Liver (tissue), 9 donors: ENCODE data around the gene ZDHHC4. TPM values are rescaled to one million over a fixed set of nuclear protein-coding genes. Genes with fewer than 3 reads are reported as not detected.

Source experiments
- DNase-seq: peaks from one replicate; pipeline ENCODE4 v3.0.0-alpha.2; 2017; ENCODE audit warnings: low spot score
- H3K27ac ChIP-seq, 2 donors: one replicate each; pipeline ENCODE4 v1.7.0; 2013; ENCODE audit warnings: inconsistent platforms in 2 of 2, low read length in 2 of 2, control low read depth in 1 of 2, low read depth in 1 of 2, mild to moderate bottlenecking in 1 of 2
- H3K27me3 ChIP-seq, 4 donors: one replicate each; pipeline versions ENCODE4 v1.6.1 to v1.7.0; 2013; ENCODE audit warnings: low read length in 3 of 4, inconsistent platforms in 1 of 4, mild to moderate bottlenecking in 1 of 4, moderate library complexity in 1 of 4; ENCODE audit not compliant: control insufficient read depth in 4 of 4, insufficient read depth in 4 of 4
- H3K36me3 ChIP-seq, 4 donors: one replicate each; pipeline versions ENCODE4 v1.6.1 to v1.7.0; 2013; ENCODE audit warnings: low read length in 3 of 4, mild to moderate bottlenecking in 3 of 4, low read depth in 1 of 4, moderate library complexity in 1 of 4; ENCODE audit not compliant: control insufficient read depth in 4 of 4, insufficient read depth in 3 of 4
- H3K4me1 ChIP-seq, 4 donors: one replicate each; pipeline versions ENCODE4 v1.6.1 to v1.7.0; 2013; ENCODE audit warnings: low read length in 3 of 4, mild to moderate bottlenecking in 3 of 4, moderate library complexity in 1 of 4; ENCODE audit not compliant: control insufficient read depth in 4 of 4, insufficient read depth in 4 of 4
- H3K4me3 ChIP-seq, 3 donors: one replicate each; pipeline versions ENCODE4 v1.6.1 to v1.7.0; 2013; ENCODE audit warnings: low read length in 3 of 3, control low read depth in 1 of 3, low read depth in 1 of 3, mild to moderate bottlenecking in 1 of 3
- H3K9ac ChIP-seq, 2 donors: one replicate each; pipeline ENCODE4 v1.7.0; 2013; ENCODE audit warnings: low read length in 2 of 2, mild to moderate bottlenecking in 2 of 2, moderate library complexity in 2 of 2, control low read depth in 1 of 2, low read depth in 1 of 2
- H3K9me3 ChIP-seq, 4 donors: one replicate each; pipeline versions ENCODE4 v1.6.1 to v1.7.0; 2013; ENCODE audit warnings: low read length in 3 of 4; ENCODE audit not compliant: control insufficient read depth in 4 of 4
- EGR1 ChIP-seq, 2 donors: IDR thresholded peaks; 2 replicates each; pipeline ENCODE4 v1.6.1; 2016 to 2018; ENCODE audit warnings: antibody characterized with exemption in 2 of 2, low read depth in 2 of 2
- FOXA1 ChIP-seq: IDR thresholded peaks from 2 replicates; pipeline ENCODE4 v1.6.1; 2016; ENCODE audit warnings: antibody characterized with exemption
- FOXA2 ChIP-seq: IDR thresholded peaks from 2 replicates; pipeline ENCODE4 v1.6.1; 2016; ENCODE audit warnings: antibody characterized with exemption
- GABPA ChIP-seq, 2 donors: IDR thresholded peaks in 1 of 2; conservative IDR thresholded peaks in 1 of 2; 2 replicates each; pipeline ENCODE4 v1.6.1; 2016; ENCODE audit warnings: antibody characterized with exemption in 2 of 2, mild to moderate bottlenecking in 1 of 2, moderate library complexity in 1 of 2
- HNF4A ChIP-seq, 2 donors: conservative IDR thresholded peaks; 2 replicates each; pipeline ENCODE4 v1.6.1; 2016; ENCODE audit warnings: antibody characterized with exemption in 2 of 2, mild to moderate bottlenecking in 2 of 2
- HNF4G ChIP-seq: IDR thresholded peaks from 2 replicates; pipeline ENCODE4 v1.6.1; 2016; ENCODE audit warnings: antibody characterized with exemption
- JUND ChIP-seq, 2 donors: IDR thresholded peaks; 2 replicates each; pipeline ENCODE4 v1.6.1; 2016; ENCODE audit warnings: antibody characterized with exemption in 2 of 2
- NR2F2 ChIP-seq: IDR thresholded peaks from 2 replicates; pipeline ENCODE4 v1.6.1; 2016; ENCODE audit warnings: antibody characterized with exemption
- RAD21 ChIP-seq, 2 donors: IDR thresholded peaks; 2 replicates each; pipeline ENCODE4 v1.6.1; 2016; ENCODE audit warnings: antibody characterized with exemption in 2 of 2, mild to moderate bottlenecking in 2 of 2
- RXRA ChIP-seq, 2 donors: IDR thresholded peaks; 2 replicates each; pipeline ENCODE4 v1.6.1; 2017 to 2018; ENCODE audit warnings: antibody characterized with exemption in 2 of 2, mild to moderate bottlenecking in 1 of 2
- SP1 ChIP-seq: IDR thresholded peaks from 2 replicates; pipeline ENCODE4 v1.6.1; 2018; ENCODE audit warnings: antibody characterized with exemption, mild to moderate bottlenecking
- TAF1 ChIP-seq: conservative IDR thresholded peaks from 2 replicates; pipeline ENCODE4 v1.6.1; 2016; ENCODE audit warnings: antibody characterized with exemption, mild to moderate bottlenecking
- YY1 ChIP-seq: IDR thresholded peaks from 2 replicates; pipeline ENCODE4 v1.6.1; 2016; ENCODE audit warnings: antibody characterized with exemption, mild to moderate bottlenecking
- WGBS: extraction: QIAGEN DNeasy Blood & Tissue Kit; methylation state at CpG from one replicate; pipeline ENCODE4 v1.1.7; 2013; 5-methylcytosine and 5-hydroxymethylcytosine counted together
- polyA plus RNA-seq, 2 donors: library from polyadenylated mRNA; stranded (reverse) in 1 of 2; unstranded in 1 of 2; fragments of 200-250 nt in 1 of 2; fragments of >200 nt in 1 of 2; fragmentation: Nextera tagmentation in 1 of 2; extraction: Ambion mirVana in 1 of 2; gene quantifications; one replicate each; pipeline versions ENCODE4 v1.2.1 to v1.2.3, GENCODE V29; 2013 to 2015
- total RNA-seq, 2 donors: library from RNA; depleted of rRNA; stranded (reverse); fragments of >200 nt; gene quantifications; one replicate each; pipeline ENCODE4 v1.2.3, GENCODE V29; 2014
- TF ChIP-seq, protein P1 (sequence below): IDR thresholded peaks from 2 replicates; pipeline ENCODE4 v1.6.1; 2016; ENCODE audit warnings: antibody characterized with exemption
- TF ChIP-seq, protein P2 (sequence below): IDR thresholded peaks from 2 replicates; pipeline ENCODE4 v1.6.1; 2016; ENCODE audit warnings: antibody characterized with exemption
- TF ChIP-seq, protein P3 (sequence below): fragments of 150-350 bp; IDR thresholded peaks from 2 replicates; pipeline ENCODE4 v1.5.1; 2017; ENCODE audit warnings: improper control_type of control experiment, low read depth, low read length; ENCODE audit not compliant: missing input control
- TF ChIP-seq, protein P4 (sequence below): IDR thresholded peaks from 2 replicates; pipeline ENCODE4 v1.6.1; 2016; ENCODE audit warnings: antibody characterized with exemption, mild to moderate bottlenecking
- TF ChIP-seq, protein P5 (sequence below): IDR thresholded peaks from 2 replicates; pipeline ENCODE4 v1.6.1; 2016; ENCODE audit warnings: antibody characterized with exemption
- donor health status: healthy.
- donor health status: healthy.
- donor health status: healthy.
- donor health status: healthy.
- donor health status: healthy.

Gene ZDHHC4
- total and polyA plus RNA-seq, 4 donors = 32.1 to 46.8 (median 34.9) TPM

DNA sequence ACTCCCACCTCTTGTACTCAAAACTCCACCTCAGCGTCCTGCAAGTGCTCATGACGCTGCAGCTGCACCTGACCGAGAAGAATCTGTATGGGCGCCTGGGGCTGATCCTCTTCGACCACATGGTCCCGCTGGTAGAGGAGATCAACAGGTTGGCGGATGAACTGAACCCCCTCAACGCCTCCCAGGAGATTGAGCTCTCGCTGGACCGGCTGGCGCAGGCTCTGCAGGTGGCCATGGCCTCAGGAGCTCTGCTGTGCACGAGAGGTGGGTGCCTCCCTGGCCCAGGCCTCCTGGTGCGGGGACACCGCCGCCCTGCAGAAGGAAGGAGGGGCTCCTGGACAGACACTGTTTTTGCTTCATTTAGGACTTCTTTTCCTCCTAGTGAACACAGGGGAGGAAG, 22.8 kb downstream of the ZDHHC4 start:
- 96% methylated on average over 15 of the region's 15 CpGs for WGBS
- Histone ChIP-seq H3K27ac (no peak overlapping the region), H3K9me3 (no peaks in the 10 kb centered on the region), H3K36me3 (peaks cover 25 to 65% (median 29%) of the 10 kb centered on the region in 4 donors), H3K9ac (no peak overlapping the region), H3K4me3 (no peak overlapping the region), H3K27me3 (no peaks in the 10 kb centered on the region), H3K4me1 (no peaks in the 10 kb centered on the region)
- no peak for DNase-seq
- TF ChIP-seq SP1 (no peak), RAD21 (IDR thresholded peaks at IDR 0.05) (no peak), RXRA (IDR thresholded peaks at IDR 0.05) (no peak), FOXA2 (no peak), GABPA (IDR thresholded peaks at IDR 0.05 in 1 of 2, conservative IDR thresholded peaks at IDR 0.05 in 1 of 2) (no peak), HNF4G (no peak), FOXA1 (no peak), NR2F2 (no peak), EGR1 (IDR thresholded peaks at IDR 0.05; ENCODE audit: low read depth in 2 of 2) (no peak), TAF1 (no peak), JUND (IDR thresholded peaks at IDR 0.05) (no peak), YY1 (no peak), HNF4A (conservative IDR thresholded peaks at IDR 0.05) (no peak)
- TF ChIP-seq, protein P1, sequence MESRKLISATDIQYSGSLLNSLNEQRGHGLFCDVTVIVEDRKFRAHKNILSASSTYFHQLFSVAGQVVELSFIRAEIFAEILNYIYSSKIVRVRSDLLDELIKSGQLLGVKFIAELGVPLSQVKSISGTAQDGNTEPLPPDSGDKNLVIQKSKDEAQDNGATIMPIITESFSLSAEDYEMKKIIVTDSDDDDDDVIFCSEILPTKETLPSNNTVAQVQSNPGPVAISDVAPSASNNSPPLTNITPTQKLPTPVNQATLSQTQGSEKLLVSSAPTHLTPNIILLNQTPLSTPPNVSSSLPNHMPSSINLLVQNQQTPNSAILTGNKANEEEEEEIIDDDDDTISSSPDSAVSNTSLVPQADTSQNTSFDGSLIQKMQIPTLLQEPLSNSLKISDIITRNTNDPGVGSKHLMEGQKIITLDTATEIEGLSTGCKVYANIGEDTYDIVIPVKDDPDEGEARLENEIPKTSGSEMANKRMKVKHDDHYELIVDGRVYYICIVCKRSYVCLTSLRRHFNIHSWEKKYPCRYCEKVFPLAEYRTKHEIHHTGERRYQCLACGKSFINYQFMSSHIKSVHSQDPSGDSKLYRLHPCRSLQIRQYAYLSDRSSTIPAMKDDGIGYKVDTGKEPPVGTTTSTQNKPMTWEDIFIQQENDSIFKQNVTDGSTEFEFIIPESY = no peak
- TF ChIP-seq, protein P2, sequence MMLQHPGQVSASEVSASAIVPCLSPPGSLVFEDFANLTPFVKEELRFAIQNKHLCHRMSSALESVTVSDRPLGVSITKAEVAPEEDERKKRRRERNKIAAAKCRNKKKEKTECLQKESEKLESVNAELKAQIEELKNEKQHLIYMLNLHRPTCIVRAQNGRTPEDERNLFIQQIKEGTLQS = no peak
- TF ChIP-seq, protein P3, sequence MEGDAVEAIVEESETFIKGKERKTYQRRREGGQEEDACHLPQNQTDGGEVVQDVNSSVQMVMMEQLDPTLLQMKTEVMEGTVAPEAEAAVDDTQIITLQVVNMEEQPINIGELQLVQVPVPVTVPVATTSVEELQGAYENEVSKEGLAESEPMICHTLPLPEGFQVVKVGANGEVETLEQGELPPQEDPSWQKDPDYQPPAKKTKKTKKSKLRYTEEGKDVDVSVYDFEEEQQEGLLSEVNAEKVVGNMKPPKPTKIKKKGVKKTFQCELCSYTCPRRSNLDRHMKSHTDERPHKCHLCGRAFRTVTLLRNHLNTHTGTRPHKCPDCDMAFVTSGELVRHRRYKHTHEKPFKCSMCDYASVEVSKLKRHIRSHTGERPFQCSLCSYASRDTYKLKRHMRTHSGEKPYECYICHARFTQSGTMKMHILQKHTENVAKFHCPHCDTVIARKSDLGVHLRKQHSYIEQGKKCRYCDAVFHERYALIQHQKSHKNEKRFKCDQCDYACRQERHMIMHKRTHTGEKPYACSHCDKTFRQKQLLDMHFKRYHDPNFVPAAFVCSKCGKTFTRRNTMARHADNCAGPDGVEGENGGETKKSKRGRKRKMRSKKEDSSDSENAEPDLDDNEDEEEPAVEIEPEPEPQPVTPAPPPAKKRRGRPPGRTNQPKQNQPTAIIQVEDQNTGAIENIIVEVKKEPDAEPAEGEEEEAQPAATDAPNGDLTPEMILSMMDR = no peak
- TF ChIP-seq, protein P4, sequence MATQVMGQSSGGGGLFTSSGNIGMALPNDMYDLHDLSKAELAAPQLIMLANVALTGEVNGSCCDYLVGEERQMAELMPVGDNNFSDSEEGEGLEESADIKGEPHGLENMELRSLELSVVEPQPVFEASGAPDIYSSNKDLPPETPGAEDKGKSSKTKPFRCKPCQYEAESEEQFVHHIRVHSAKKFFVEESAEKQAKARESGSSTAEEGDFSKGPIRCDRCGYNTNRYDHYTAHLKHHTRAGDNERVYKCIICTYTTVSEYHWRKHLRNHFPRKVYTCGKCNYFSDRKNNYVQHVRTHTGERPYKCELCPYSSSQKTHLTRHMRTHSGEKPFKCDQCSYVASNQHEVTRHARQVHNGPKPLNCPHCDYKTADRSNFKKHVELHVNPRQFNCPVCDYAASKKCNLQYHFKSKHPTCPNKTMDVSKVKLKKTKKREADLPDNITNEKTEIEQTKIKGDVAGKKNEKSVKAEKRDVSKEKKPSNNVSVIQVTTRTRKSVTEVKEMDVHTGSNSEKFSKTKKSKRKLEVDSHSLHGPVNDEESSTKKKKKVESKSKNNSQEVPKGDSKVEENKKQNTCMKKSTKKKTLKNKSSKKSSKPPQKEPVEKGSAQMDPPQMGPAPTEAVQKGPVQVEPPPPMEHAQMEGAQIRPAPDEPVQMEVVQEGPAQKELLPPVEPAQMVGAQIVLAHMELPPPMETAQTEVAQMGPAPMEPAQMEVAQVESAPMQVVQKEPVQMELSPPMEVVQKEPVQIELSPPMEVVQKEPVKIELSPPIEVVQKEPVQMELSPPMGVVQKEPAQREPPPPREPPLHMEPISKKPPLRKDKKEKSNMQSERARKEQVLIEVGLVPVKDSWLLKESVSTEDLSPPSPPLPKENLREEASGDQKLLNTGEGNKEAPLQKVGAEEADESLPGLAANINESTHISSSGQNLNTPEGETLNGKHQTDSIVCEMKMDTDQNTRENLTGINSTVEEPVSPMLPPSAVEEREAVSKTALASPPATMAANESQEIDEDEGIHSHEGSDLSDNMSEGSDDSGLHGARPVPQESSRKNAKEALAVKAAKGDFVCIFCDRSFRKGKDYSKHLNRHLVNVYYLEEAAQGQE = no peak
- TF ChIP-seq, protein P5, sequence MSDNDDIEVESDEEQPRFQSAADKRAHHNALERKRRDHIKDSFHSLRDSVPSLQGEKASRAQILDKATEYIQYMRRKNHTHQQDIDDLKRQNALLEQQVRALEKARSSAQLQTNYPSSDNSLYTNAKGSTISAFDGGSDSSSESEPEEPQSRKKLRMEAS = no peak
